ENCODE results near the gene LCOR. TPM values are rescaled to one million over a fixed set of nuclear protein-coding genes. Genes with fewer than 3 reads are reported as not detected.

The LCOR gene
- total and polyA plus RNA-seq, 2 of the 13 experiments (the other 11 are each of a cell fraction or from before 2014, with no cell fraction given) = 12.4 to 23.7 TPM

DNA sequence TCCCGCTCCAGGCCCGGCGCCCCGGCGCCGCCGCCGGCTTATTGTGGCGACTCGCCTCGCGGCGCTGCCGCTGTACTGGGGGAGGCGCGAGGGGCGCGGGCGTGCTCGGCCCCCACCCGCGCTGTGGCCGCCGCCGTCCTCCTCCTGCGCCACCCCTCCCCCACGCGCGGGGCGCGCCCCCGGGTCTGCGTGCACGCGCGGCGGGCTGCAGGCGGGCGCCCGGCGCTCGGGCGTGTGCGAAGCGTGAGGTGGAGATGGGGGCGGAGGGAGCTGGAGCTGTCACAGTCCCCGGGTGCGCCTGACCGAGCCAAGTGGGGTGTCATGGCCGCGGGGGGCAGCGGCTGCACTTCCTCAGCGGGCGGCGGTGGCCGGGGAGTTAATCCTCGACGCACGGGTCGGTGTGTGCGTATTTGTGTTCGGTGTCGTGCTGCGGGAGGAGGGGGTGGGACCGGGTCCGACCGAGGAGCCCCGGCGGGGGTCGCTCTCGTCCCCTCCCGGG lies 672 bp downstream of the LCOR start (continued):
- TF ChIP-seq KLF11 (CRISPR knock-in tag; IDR thresholded peaks at IDR 0.05) (no peak), ELF3 (CRISPR knock-in tag; IDR thresholded peaks at IDR 0.05) (no peak), KLF12 (CRISPR knock-in tag; IDR thresholded peaks at IDR 0.05; ENCODE audit: borderline replicate concordance) (no peak), MAX (IDR thresholded peaks at IDR 0.05) (peak; percentile 65), MED1 (CRISPR knock-in tag; IDR thresholded peaks at IDR 0.05) (no peak; the same call in 1 of the 2 replicates), CBX5 (CRISPR knock-in tag; IDR thresholded peaks at IDR 0.05; ENCODE audit: borderline replicate concordance) (no peak), ZNF383 (CRISPR knock-in tag; IDR thresholded peaks at IDR 0.05; ENCODE audit: borderline replicate concordance) (no peak), ZSCAN25 (CRISPR knock-in tag; IDR thresholded peaks at IDR 0.05) (no peak; the same call in 1 of the 2 replicates), CC2D1A (CRISPR knock-in tag; IDR thresholded peaks at IDR 0.05) (no peak), SYNCRIP (IDR thresholded peaks at IDR 0.05; ENCODE audit: insufficient read depth, low read depth, low read length) (no peak), ZNF841 (CRISPR knock-in tag; IDR thresholded peaks at IDR 0.05; ENCODE audit: borderline replicate concordance) (no peak), ZNF724P (CRISPR knock-in tag; IDR thresholded peaks at IDR 0.05; ENCODE audit: borderline replicate concordance) (no peak), MEIS1 (CRISPR knock-in tag; IDR thresholded peaks at IDR 0.05; ENCODE audit: borderline replicate concordance) (no peak)
- TF ChIP-seq, protein P1, sequence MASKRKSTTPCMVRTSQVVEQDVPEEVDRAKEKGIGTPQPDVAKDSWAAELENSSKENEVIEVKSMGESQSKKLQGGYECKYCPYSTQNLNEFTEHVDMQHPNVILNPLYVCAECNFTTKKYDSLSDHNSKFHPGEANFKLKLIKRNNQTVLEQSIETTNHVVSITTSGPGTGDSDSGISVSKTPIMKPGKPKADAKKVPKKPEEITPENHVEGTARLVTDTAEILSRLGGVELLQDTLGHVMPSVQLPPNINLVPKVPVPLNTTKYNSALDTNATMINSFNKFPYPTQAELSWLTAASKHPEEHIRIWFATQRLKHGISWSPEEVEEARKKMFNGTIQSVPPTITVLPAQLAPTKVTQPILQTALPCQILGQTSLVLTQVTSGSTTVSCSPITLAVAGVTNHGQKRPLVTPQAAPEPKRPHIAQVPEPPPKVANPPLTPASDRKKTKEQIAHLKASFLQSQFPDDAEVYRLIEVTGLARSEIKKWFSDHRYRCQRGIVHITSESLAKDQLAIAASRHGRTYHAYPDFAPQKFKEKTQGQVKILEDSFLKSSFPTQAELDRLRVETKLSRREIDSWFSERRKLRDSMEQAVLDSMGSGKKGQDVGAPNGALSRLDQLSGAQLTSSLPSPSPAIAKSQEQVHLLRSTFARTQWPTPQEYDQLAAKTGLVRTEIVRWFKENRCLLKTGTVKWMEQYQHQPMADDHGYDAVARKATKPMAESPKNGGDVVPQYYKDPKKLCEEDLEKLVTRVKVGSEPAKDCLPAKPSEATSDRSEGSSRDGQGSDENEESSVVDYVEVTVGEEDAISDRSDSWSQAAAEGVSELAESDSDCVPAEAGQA (IDR thresholded peaks at IDR 0.05; ENCODE audit: low read depth) = no peak
- TF ChIP-seq, protein P1 (CRISPR knock-in tag; IDR thresholded peaks at IDR 0.05; ENCODE audit: borderline replicate concordance) = no peak
- TF ChIP-seq, protein P2, sequence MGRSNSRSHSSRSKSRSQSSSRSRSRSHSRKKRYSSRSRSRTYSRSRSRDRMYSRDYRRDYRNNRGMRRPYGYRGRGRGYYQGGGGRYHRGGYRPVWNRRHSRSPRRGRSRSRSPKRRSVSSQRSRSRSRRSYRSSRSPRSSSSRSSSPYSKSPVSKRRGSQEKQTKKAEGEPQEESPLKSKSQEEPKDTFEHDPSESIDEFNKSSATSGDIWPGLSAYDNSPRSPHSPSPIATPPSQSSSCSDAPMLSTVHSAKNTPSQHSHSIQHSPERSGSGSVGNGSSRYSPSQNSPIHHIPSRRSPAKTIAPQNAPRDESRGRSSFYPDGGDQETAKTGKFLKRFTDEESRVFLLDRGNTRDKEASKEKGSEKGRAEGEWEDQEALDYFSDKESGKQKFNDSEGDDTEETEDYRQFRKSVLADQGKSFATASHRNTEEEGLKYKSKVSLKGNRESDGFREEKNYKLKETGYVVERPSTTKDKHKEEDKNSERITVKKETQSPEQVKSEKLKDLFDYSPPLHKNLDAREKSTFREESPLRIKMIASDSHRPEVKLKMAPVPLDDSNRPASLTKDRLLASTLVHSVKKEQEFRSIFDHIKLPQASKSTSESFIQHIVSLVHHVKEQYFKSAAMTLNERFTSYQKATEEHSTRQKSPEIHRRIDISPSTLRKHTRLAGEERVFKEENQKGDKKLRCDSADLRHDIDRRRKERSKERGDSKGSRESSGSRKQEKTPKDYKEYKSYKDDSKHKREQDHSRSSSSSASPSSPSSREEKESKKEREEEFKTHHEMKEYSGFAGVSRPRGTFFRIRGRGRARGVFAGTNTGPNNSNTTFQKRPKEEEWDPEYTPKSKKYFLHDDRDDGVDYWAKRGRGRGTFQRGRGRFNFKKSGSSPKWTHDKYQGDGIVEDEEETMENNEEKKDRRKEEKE (IDR thresholded peaks at IDR 0.05) = no peak
- TF ChIP-seq, protein P3, sequence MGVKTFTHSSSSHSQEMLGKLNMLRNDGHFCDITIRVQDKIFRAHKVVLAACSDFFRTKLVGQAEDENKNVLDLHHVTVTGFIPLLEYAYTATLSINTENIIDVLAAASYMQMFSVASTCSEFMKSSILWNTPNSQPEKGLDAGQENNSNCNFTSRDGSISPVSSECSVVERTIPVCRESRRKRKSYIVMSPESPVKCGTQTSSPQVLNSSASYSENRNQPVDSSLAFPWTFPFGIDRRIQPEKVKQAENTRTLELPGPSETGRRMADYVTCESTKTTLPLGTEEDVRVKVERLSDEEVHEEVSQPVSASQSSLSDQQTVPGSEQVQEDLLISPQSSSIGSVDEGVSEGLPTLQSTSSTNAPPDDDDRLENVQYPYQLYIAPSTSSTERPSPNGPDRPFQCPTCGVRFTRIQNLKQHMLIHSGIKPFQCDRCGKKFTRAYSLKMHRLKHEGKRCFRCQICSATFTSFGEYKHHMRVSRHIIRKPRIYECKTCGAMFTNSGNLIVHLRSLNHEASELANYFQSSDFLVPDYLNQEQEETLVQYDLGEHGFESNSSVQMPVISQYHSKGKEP (CRISPR knock-in tag; IDR thresholded peaks at IDR 0.05) = no peak
- TF ChIP-seq, protein P4, sequence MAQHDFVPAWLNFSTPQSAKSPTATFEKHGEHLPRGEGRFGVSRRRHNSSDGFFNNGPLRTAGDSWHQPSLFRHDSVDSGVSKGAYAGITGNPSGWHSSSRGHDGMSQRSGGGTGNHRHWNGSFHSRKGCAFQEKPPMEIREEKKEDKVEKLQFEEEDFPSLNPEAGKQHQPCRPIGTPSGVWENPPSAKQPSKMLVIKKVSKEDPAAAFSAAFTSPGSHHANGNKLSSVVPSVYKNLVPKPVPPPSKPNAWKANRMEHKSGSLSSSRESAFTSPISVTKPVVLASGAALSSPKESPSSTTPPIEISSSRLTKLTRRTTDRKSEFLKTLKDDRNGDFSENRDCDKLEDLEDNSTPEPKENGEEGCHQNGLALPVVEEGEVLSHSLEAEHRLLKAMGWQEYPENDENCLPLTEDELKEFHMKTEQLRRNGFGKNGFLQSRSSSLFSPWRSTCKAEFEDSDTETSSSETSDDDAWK (CRISPR knock-in tag; IDR thresholded peaks at IDR 0.05) = no peak
